Germinal center (tissue), 1 donor: Measurements from ENCODE around the gene PBX4.
"Not testable (repeated sequence)": the region's sequence is repeated elsewhere in the genome, so short reads cannot be mapped to it uniquely, and the experiment has no call there.

Experiments used
- DNase-seq: peaks from one replicate; pipeline ENCODE4 v3.0.0; 2012; ENCODE audit warnings: mixed read lengths, low spot score

Gene PBX4, protein sequence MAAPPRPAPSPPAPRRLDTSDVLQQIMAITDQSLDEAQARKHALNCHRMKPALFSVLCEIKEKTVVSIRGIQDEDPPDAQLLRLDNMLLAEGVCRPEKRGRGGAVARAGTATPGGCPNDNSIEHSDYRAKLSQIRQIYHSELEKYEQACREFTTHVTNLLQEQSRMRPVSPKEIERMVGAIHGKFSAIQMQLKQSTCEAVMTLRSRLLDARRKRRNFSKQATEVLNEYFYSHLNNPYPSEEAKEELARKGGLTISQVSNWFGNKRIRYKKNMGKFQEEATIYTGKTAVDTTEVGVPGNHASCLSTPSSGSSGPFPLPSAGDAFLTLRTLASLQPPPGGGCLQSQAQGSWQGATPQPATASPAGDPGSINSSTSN

DNA sequence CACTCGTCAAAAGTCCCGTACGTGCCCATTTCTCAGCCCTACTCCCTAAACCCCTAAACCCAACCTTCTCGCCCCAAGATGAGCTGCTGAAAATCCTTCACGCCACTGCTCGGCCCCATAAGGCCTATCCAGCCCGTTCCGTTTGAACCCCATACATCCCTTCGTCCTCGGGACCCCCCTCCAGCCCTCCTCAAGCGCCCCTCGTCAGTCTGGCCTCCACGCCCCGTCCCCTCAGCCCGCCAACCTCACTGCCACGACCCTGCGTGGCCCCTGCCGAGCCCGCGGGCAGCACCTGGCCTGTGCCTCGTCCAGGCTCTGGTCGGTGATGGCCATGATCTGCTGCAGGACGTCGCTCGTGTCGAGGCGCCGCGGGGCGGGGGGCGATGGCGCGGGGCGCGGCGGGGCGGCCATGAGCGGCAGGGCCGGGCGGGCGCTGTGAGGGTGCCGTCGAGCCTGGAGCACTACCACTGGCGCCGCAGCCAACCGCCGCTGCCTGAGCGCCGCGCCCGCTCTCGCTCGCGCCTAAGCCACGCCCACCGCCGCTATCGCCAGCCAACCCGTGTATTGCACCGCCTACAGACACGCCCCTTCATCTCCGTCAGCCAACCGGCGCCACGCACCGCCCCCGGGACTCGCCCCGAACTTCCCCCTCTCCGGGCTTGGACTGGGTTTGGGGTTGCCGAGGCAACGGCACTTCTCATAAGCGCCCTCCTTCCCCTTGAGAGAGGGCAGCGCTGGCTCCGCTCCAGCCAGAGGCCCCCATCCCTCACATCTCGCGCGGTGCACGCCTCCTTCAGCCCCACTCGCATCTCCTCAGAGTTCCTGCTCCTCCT, at the start of gene PBX4:
Gene PBX4, minus strand, starts transcription at position 469 of the 833 bp plus-strand sequence. Its CDS starts 58 bp downstream, at position 411.
- DNase-seq, result peak; percentile 98

DNA sequence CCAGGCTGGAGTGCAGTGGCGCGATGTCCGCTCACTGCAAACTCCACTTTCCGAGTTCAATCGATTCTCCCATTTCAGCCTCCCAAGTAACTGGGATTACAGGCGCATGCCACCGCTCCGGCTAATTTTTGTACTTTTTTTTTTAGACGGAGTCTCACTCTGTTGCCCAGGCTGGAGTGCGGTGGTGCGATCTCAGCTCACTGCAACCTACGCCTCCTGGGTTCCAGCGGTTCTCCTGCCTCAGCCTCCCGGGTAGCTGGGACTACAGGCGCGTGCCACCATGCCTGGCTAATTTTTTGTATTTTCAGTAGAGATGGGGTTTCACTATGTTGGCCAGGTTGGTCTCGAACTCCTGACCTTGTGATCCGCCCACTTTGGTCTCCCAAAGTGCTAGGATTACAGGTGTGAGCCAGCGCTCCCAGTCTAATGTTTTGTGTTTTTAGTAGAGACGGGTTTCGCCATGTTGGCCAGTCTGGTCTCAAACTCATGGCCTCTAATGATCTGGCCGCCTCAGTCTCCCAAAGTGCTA, 47.0 kb upstream of the PBX4 start:
- not testable (repeated sequence) for DNase-seq

DNA sequence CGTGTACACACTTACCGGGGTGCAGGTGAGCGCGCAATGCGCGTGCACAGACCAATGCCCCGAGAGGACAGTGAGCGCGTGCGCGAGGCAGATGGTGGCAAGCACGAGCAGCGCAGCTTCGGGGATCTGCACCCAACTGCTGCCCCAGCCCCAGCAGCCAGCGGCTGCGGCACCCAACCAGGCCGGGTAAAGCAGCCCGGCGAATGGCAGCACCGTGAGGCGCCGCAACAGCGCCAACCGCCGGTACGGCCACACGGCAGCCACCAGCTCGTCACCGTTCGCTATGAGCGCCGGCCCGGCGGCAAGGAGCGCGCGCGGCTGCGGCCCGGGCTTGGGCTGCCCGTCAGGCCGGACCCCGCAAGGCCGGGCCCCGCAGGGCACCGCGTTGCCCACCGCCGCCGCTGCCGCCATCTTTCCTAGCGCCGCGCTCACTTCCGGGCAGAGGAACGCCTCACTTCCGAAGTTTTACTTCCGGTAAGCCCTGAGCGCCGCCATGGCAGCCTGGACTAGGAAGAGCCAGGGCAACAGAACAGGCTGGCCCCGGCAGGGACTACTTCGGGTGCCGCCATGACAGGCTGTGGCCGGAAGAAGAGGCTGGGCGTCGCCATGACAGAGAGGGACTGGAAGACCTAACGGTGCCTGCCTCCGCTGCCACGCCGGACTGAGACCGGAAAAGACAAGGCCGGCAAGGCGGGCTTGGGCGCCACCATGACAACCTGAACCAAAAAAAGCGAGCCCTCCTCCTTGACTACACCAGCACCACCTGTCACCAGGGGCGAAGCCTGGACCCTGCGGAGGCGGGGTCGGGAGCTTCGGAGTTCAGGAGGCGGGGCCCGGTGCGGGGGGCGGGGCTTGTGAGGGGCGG, 45.0 kb upstream of the PBX4 start, which contains the start of gene ATP13A1:
Gene ATP13A1, minus strand, starts transcription at position 421 of the 865 bp plus-strand sequence. Its CDS starts 10 bp downstream, at position 411.
- peak; percentile 88 for DNase-seq

DNA sequence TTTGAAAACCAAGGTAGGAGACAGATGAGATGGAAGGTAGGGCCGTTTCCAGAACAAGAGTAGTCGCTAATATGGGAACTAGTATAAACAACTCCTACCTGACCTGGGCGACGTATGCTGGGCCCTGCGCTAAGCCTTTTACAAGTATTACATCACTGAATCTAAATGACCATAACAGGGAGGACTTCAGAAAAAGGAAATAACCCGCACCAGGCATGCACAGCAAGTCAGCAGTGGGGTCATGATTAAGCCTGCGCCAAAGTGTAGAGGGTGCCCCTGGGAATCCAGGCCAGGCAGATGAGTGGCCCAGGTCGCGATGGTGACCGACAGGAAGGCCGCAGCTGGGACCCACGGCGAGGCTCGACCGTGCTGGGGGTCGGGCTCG, 44.4 kb upstream of the PBX4 start:
- DNase-seq, result no peak

DNA sequence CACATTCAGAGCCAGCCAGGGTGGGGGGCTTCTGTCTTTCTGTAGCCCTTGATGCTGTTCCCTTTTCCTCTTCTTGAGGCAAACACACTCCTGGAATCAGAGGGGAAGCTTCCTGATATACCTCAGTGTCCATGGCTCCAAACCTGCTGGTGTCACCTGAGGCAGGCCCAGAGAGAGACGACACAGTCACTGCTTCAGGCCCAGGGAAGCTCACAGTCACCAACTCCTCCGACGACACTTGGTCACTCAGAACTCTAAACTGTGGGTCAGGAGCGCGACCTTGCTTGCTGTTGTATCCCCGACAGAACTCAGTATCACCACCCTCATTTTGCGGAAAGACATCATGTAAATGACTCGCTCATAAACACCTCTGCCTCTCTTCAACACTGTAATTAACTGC, 43.9 kb upstream of the PBX4 start:
- DNase-seq, result no peak

DNA sequence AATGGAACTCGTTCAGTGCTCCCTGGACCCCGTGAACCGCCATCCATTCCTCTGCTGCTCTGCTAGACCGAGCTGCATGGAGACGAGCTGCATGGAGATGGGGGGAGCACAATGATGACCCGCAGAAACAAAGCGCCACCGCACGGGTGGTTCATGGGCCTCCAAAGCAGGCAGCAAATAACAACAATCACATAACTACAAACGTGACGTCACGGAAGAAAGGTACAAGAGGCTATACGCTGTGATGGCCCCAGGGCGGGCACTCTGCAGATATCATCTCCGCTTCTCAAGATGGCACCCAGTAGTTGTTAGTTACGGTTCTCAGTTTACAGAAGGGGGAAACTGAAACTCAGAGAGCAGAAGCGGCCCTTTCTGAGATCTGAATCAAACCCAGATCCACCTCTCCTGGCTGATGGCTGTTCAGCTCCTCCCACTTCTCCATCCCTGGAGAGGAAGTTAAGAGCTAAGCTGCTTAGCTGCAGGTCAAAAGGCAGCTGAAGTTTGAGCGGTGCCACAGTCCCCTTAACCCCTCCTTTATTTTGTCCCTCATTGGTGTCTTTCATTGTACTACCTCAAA, 43.3 kb upstream of the PBX4 start:
- peak; percentile 82 for DNase-seq

DNA sequence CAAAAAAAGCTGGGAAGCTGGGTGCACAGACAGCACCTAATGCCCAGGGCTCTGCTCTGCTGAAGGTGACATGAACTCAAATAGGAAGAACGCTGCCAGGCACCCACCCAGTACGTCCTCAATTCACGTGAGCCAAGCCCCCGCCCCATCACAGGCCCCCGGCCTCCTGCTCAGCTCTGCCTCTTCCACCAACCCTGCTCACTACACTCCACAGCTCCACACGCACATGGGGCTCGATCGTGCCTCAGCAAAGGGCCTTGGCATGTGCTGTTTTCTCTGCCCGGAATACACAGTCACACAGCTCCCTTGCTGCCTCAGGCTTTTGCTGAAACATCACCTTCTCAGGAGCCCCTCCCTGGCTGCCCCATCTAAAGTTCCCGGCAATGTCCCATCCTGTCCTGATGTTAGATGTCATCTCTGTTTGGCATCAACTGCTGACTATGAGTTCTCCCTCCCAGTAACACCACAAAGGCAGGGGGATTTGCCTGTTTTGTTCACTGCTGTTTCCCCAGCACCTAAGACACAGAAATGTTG, 42.7 kb upstream of the PBX4 start:
- no peak for DNase-seq

DNA sequence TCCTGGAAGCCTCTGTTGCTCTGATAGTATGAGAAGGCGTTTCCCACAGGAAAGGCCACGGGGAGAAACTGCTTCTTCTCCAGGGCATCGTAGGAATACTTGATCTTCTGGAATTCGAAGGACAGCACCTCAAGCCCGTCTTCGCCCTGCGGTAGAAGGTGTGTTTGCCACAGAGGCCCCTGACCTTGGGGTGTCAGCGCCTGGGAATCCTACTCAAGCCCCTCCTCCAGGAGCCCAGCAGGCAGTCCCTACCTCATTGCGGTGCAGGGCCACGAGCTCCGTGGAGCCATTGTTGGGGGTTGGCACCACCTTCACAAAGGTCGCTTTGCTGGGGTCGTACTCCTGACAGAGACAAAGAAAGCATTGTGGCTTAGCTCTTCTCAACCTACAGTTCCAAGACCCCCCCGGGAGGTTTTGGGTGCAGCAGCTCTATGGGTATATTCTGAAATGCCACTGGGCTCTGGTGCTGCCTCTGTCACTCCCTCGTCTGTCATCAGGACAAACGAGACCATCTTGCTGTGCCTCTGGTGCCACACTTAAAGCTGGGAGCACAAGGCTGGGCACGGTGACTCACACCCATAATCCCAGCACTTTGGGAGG, 41.3 kb upstream of the PBX4 start:
- no peak for DNase-seq

DNA sequence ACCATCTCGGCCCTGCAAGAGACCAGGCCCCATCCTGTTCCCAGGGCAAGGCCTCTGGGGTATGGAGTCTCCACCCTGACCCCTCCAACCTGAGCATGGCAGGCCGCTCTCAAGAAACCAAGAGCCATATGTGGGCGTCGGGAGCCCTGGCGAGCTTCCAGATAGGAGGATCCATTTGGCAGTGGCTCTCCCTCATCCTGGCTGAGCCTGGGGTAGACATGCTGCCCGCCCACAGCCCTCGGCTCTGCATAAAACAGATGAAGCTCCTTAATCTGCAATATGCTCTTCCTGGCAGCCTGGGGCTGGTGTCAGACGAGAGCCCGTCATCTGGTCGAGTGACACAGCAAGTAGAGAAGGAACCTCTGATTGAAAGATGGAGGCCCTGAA, 38.9 kb upstream of the PBX4 start:
- no peak for DNase-seq

DNA sequence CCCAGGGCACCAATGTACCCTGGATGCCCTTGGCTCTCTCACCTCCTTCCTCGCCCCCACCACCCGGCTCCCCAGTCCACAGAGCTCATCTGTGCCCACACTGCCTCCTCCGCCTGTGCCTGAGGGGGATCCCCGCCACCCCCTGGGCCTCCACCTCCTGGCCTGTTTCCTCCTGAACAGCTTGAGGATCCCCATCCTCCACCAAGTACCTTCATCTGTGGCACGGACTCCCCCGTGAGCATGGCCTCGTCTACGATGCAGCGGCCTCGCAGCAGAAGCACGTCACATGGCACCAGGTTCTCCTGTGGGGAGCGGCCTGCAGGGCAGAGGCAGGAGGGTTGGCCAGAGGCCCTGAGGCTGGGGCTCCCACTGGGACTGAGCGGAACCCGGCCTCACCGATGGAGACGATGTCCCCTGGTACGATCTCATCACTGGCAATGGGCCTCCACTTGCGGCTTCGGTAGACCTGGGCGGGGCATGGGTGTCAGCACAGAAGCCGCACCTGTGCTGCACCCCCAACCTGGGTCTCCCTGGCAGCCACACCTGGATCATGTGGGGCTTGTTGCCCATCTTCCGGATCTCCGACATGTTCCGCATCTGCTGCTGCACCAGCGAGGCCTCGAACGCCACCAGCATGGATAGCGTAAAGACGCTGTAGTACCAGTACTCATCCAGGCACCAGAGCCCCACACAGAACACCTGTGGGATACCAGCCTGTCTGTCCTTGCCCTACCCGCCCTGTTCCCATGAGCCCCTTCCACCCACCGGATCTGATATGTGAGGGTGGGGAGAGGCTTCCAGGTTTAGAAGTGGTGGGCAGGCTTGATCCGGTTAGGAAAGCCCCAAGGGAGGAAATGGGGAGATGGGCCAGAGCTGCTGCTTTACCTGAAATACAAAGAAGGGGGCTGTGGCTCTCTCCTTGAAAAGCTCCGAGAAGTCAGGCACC, 38.2 kb upstream of the PBX4 start:
- DNase-seq, result no peak

DNA sequence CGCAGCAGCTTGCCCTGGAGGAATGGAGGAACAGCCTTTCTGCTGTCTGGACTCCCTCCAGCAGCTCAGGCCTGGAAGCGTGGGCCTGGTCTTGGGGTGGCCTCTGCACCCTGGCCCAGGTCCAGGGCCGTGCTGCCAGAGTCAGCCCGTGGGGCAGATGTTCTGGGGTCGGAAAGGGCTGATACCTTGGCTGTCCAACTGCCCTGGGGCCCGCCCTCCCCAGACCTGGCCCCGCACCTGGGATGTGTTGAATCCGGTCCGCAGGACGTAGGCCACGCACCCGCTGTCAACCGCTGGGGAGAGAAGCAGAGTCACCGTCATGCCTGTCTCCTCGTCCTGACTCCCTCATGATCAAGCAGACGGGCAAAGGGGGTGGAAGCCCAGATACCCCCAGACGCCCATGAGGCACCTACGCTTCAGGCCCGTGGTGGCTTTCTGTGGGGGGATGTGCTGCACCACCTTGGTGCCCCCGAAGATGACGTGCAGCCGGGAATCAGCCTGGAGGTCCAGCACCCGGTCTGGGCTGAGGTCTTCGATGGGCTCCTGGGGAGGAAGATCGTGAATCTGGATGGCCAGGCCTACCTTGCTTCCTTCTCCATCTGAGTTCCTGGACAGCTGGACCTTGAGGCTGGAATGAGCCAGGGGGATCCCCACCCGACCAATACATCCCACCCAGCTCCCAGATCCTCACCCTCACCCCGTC, 37.3 kb upstream of the PBX4 start:
- DNase-seq, result no peak

DNA sequence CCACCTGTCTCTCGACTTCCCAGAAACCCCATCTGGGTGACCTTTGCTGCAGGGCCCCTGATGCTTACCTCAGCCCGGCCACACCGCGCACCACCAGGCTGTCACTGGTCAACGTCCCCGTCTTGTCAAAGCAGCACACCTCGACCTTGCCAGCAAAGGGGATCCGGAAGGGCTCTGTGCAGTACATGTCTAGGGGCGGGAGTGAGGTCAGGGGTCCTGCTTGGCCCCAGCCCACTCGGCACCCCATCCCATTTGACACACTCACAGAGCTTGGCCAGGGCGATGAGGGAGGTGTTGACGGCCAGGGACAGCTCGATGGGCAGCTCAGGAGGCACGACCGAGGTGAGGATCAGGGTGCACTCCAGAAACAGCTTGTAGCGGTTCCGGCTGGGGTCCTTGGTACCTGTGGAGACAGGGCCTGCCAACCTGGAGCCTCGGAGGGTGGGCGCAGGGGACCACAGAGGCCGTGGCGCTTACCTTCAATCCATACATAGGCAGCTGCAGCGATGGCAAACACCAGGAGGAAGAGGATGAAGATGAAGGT, 36.6 kb upstream of the PBX4 start:
- no peak for DNase-seq

DNA sequence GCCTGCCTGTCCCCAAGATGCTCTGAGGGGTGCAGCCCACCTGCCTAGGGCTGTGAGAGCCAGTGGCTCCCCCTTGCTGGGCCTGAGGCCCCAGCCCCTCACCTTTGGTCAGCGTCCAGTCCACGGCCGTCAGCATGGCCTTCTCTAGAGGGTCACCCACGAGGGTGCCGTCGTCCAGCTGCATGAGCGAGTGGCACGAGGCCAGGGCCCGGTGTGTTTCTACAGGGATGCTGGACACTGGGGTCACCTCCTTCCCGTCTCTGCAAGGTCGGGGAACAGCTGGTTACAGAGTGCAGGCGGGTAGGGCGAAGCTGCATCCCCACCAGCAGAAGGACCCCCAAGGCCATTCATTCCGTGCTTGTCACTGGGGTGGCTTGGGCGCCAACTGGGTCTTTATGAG, 36.0 kb upstream of the PBX4 start:
- no peak for DNase-seq

DNA sequence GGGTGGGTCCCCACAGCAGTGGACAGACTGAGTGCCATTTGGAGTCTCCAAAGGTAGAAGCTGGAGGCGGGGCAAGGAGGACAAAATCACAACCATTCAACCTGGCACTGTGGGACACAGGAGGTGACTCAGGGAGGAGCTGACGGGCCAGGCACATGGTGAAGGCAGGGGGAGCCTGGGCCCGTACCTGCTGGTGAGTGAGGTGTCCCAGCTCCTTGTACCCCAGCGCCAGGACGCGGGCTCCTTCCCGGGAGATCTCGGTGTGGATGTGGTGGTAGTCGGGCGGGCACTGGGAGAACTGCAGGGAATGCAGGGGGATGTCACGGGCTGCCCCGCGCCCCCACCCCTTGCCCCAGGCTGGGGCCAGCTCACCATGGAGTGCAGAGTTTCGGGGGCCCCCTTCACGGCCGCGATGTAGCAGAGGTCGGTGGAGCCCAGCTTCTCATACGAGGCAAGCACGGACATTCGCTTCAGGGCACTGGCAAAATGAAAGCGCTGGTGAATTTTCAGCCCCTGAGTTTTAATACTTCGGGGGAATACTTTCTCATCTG, 35.2 kb upstream of the PBX4 start:
- DNase-seq, result no peak

DNA sequence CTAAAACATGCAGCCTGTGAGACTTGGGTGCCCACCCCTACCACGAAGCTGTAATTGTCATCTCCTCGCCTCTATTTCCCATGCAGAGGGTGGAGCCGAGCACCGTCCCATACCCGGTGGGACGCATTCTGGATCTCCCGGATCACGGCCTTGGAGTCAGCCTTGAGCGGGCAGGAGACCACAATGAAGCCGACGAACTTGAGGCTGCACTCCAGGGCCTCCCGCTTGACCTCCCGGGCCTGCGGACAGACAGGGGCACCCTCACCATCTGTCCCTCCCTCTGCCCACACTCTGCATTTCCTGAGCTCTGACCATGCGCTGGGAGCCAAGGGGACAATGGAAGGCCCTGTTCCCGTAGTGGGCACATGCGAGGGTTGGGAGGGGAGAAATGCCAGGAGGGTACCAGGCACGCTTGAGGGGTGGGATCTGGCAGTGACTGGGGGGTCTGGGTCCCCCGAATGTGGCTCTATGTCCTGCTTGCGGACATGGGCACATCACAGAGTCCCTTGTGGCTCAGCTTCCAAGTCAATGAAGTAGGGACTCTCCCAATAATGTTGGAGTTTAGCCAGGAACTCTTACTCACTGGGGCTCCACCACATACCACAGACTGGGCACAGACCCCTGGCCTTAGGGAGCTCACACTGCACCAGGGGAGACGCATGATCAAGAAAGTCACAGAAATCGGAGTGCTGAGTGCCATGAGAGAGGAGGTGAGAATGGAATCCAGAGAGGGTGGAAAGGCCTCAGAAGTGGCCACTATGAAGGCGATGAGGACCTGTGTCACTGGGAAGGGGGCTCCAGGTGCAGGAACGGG, 34.2 kb upstream of the PBX4 start:
- no peak for DNase-seq

DNA sequence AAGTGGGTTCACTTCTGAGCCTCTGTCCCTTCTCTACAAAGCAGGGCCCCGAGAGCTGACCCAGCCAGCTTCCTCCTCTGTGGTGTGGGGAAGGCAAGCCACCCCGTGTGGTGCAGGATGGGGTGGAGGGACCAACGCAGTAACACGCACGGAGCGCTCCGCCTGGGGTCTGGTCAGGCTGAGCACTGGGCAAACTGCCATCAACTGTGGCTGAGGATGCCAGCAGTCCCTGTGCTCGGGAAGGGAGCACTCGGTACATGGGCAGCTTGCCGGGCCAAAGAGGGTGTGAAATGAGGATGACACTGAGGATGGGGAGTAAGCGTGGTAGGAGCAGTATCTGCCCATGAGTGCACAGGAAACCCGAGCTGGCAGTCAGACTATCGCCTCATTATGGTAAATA, 32.6 kb upstream of the PBX4 start:
- DNase-seq, result no peak

DNA sequence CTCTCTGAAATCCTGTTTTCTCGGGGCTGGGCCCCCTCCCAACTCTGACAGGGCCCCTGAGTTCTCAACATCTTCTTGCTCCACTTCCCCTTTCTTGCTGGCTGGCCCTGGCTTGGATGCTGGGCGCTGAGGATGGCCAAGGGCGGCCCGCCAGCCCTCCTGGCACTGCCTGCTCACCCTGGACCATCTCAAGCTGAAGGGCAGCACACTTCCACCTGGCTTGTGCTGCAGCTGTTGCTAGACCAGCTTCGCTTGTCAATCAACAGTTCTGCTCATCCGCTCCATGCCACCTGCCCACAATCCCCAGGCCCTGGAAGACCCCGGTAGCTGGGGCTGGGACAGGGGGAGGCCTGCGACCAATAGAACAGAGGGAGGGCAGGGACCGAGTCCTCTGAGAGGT, 31.8 kb upstream of the PBX4 start:
- no peak for DNase-seq

DNA sequence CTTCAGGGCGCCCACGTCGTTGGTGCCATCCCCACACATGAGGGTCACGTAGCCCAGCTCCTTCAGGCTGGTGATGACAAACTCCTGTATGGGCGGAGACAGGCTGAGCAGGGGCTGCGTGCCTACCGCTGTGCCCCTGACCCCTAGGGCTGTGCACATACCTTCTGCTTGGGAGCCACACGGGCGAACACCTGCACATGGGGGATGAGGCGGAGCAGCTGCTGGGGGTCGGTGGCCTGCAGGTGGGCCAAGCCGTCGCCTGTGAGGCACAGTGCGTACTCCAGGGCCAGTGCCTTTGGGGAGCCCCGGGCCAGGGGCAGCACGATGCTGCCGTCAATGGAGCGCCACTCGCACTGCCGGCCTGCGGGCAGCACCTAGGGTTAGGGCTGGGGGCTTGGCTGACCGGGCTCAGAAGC, 31.1 kb upstream of the PBX4 start:
- no peak for DNase-seq
